CD4-positive, alpha-beta T cell treated with Interleukin-4 for 1 hour (primary cell): ENCODE data around the gene VPS18.
A peak's percentile ranks its signal among the peaks of the same experiment; 100 is the strongest.

Experiments used
- DNase-seq, 2 donors: peaks; one replicate each; pipeline ENCODE4 v3.0.0-alpha.2; 2020 to 2022

The VPS18 gene

GRCh38 chr15:40869686-40870085 is 24.6 kb upstream of the VPS18 start:
- no peak for DNase-seq

DNA sequence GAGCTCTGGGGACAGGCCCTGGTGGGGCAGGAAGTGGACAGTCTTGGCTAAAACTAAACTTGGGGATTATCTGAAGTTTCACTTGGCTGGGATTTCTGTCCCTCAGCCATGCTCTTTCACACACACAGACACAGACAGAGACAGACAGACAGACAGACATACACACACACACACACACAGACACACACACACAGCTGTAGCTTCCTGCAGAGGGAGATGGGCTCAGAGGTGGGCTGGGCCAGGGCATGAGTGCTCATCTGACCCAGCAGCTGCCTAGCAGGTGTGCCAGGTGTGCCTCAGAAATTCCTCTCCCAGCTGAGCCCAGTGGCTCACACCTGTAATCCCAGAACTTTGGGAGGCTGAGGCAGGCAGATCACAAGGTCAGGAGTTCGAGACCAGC is 23.5 kb upstream of the VPS18 start:
- no peak for DNase-seq

GRCh38 chr15:40871749-40872617 is 22.3 kb upstream of the VPS18 start:
- DNase-seq: no peak

DNA sequence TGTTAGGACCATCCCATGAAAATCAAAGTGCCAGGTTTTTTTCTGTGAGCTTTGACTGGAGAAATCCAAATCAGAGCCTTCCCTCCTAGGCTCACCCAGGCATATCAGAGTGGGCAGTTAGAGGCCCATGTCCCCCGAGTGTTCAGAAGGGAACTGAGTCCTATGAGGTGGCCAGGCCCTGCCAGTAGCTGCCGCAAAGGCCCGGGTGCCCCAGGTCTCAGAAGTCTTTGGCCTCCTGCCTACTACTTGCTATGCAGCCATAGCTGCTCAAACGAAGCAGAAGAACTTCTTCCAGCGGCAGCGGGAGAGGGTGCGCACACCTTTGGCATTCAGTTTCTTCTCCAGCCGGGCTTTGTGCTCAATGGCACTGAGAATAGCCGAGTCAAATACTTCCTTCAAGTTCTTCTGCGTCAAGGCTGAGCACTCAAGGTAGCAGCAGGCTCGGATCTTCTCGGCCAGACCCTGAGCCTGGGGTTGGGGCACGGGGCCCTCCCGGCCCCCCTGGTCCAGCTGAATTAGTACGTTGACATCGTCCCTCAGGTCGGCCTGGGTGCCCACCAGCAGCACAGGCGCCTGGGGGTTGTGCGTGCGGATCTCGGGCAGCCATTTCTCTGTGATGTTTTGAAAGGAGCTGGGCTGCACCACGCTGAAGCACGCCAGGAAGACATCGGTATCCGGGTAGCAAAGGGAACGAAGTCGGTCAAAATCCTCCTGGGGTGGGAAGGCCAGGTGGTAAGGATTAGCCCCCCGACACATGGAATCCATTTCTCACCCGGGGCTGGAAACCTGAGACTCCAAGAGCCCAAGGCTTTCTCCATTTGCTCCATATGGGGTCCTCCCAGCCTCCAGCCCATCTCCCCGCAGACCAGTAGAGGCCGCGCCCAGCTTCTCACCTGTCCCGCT is 21.2 kb upstream of the VPS18 start:
- DNase-seq: no peak

GRCh38 chr15:40873694-40874561 is 20.3 kb upstream of the VPS18 start, which contains the start of gene RHOV:
RHOV (minus strand) TSS chr15:40874234; CDS start chr15:40874139, 95 bp downstream.
- DNase-seq: peak; percentile 46 to 50

GRCh38 chr15:40875991-40876730 is 18.1 kb upstream of the VPS18 start:
- no peak for DNase-seq

DNA sequence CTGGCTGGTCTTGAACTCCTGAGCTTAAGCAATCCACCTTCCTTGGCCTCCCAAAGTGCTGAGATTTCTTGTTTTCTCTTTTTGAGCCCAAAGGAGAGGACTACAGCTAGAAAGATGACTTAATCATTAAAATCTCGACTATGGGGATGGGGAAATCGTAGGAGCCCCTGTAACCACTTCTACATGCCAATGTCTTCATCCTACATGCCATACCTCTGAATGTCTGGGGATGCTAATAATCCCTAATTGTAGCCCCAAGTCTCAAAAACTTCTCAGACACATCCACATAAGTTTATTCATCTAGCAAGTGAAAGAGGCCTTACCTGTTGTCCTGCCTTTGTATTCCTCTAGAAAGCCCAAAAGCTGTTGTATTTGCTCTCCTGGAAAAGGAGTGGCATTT is 16.6 kb upstream of the VPS18 start:
- DNase-seq: no peak

DNA sequence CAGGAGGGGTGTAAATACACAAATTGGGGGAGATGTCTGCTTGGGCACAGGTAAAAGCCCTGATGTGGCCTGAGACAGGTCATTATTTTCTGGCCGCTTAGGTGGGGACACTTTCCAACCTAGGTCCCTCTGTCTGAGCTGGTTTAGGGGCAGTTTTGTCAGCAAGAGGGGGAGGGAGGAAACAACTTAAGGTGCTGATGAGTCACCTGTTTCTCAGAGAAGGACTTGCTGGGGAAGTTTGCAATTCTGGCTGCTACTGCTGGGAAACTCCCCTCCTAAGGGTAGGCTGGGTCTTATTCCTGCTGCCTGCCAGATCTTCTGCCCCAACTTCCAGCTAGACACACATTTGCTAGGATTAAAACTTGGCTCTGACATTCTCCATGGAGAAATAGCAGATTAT is 15.5 kb upstream of the VPS18 start:
- DNase-seq: no peak

DNA sequence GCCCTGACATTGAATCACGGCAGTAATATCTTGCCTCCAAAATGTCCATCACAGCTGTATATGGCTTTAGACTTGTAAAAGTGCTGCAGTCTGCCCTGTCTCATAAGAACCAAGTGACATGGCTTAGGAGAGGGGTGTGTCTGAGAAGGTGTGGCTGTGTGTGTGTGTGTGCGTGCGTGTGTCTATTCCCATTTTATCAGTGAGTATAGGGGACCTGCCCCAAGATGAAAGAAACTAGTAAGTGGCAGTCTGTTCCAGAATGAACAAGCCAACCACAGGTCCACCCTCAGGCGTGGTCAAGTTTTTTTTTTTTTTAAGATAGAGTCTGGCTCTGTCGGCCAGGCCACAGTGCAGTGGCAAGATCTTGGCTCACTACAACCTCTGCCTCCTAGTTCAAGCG is 14.6 kb upstream of the VPS18 start:
- DNase-seq: no peak

DNA sequence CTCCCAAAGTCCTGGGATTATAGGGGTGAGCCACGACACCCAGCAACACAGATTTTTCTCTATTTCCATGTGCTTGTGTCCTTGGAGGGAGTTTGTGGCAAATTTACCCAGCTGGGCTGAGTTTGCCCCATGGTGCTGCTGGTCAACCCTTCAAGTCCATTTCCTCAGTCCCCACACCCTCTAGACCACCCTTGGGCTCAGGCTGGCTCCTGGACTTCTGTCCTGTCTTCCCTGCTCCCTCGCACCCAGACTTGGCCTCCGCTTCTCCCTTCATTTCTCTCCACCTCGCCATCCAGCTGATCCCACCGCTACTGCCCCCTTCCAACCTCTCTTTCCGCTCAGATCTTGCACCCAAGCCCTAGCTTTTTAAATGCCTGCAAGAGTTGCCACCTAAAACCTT is 12.9 kb upstream of the VPS18 start:
- no peak for DNase-seq

DNA sequence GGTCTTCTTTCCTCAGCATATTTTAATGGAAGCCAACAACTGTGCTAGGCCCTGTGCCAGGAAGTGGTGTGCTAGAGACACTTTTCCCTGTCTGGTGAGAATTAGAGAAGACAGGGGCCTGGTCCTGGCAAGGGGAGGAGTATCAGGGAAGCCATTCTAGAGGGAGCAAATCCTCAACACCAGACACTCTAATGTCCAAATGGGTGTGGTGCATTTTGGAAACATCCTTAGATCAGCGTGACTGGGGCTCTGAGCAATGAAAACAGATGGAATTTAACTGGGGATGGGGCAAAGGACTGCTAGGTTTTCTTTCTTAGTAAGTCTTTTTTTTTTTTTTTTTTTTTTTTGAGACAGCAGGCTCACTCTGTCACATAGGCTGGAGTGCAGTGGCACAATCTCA is 7.7 kb upstream of the VPS18 start:
- DNase-seq: no peak

DNA sequence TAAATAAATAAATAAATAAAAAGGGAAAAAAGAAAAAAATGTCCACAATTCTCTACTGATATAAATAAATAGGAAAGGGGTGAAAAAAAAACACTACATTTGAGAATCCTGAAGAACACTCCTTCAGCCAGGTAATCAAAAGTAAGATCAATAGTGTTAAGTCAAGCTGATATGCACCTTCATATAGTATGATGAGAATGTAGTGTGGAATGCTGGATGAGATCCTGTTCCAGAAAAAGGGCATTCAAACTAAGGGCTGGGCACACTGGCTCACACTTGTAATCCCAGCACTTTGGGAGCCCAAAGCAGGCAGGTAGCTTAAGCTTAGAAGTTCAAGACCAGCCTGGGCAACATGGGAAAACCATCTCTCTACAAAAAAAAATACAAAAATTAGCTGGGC is 5.1 kb upstream of the VPS18 start:
- no peak for DNase-seq

DNA sequence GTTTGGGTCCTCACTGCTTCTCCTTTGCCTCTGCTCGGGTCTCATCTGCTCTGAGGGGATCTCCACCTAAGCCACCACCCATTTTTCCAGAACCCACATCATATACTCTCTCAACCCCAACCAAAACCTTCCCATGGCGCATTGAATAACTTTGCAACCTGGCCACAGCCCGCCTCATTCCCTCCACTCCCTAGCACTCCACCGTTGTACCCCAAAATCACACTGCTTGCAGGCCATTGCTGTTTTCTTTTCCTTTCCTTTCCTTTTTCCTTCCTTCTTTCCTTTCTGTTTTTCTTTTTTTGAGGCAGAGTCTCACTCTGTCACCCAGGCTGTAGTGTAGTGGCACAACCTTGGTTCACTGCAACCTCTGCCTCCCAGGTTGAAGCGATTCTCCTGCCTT is 3.1 kb upstream of the VPS18 start:
- DNase-seq: no peak

GRCh38 chr15:40891810-40892446 is 2.3 kb upstream of the VPS18 start:
- peak in 1 of 2 donors; percentile 46 for DNase-seq

GRCh38 chr15:40892447-40893012 is 1.7 kb upstream of the VPS18 start:
- no peak for DNase-seq

DNA sequence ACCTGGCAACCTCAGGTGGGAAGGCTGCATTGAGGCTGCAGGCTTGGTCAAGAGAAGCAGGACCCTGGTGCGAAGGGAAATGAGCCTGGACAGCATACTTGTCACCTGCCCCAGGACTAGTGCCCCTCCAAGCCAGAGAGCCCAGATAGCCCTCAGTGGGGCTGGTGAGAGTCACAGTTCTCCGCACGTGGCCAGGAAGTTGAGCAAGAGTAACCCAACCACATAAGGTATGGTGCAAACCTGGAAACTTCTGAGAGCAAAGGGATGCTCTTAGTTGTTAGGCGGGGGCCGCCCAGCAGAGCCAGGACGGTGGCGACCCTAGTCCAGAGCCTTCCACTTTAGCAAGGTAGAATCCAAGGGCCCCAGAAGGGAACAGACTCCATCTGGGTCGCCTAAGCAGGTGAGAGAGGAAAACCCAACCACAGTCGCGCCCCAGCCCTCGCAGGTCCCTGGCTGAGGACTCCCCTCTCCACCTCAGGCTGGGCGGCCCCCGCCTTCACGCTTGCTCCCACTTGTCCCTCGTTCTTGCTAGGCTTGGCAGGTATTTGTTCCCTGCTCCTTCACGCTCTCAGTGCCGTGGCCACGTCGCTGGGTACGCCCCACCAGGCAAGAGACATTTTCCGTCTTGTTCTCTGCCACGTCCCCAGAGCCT is 1.1 kb upstream of the VPS18 start:
- DNase-seq: no peak

DNA sequence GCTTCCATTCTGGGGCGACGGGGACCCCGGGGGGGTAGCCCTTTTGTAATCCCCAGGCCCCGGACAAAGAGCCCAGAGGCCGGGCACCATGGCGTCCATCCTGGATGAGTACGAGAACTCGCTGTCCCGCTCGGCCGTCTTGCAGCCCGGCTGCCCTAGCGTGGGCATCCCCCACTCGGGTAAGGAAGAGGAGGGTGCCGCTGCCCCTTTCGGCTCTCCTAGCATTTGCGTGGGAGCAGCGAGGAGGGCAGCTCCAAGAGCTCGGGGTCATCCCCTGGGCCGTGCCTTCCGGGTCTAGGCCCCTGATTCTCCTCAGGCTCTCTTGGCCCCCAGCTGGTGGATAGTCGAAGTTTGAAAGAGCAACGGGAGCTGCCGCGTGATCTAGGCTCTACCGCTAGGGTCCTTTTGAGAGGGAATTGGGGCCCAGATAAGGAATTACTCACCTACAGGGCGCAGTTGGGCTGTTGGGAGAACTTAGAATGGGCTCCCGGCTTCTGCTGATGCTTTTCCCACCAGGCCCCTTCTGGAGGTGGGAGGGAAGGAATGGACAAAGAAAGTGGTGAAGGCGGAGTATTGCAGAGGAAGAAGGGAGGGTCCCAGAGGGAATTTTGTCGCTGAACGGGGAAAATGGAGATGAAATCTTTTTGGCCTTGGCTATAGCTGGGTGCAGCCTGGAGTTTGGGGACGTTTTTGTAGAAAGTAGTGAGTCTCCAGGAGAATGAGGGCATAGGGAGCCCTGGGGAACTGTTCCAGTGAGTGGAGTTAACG is 615 bp downstream of the VPS18 start:
- DNase-seq: peak; percentile 68 to 69

- no peak for DNase-seq
Observed at GRCh38 chr15:40899536-40900207, 5.4 kb downstream of the VPS18 start.
